Subcutaneous abdominal adipose tissue (tissue), 5 donors: ENCODE data around the gene C1QTNF8.

Experiments used
- H3K27ac ChIP-seq: one replicate; pipeline ENCODE4 v1.7.0; 2013; ENCODE audit warnings: low read depth, mild to moderate bottlenecking, inconsistent platforms, low read length, moderate library complexity
- H3K27me3 ChIP-seq, 5 donors: one replicate each; pipeline ENCODE4 v1.7.0; 2013; ENCODE audit warnings: low read length in 5 of 5, inconsistent platforms in 1 of 5; ENCODE audit not compliant: control insufficient read depth in 5 of 5, insufficient read depth in 4 of 5
- H3K36me3 ChIP-seq, 5 donors: one replicate each; pipeline ENCODE4 v1.7.0; 2013; ENCODE audit warnings: low read length in 5 of 5; ENCODE audit not compliant: control insufficient read depth in 5 of 5, insufficient read depth in 5 of 5
- H3K4me1 ChIP-seq, 5 donors: one replicate each; pipeline ENCODE4 v1.7.0; 2013; ENCODE audit warnings: low read length in 5 of 5, mild to moderate bottlenecking in 3 of 5, moderate library complexity in 1 of 5; ENCODE audit not compliant: control insufficient read depth in 5 of 5, insufficient read depth in 5 of 5
- H3K4me3 ChIP-seq, 5 donors: one replicate each; pipeline ENCODE4 v1.7.0; 2013; ENCODE audit warnings: low read length in 5 of 5, low read depth in 1 of 5
- H3K9ac ChIP-seq, 5 donors: one replicate each; pipeline ENCODE4 v1.7.0; 2013; ENCODE audit warnings: low read length in 5 of 5, mild to moderate bottlenecking in 4 of 5, moderate library complexity in 3 of 5
- H3K9me3 ChIP-seq, 5 donors: one replicate each; pipeline ENCODE4 v1.7.0; 2013; ENCODE audit warnings: low read length in 5 of 5; ENCODE audit not compliant: control insufficient read depth in 5 of 5
- donor health status: healthy.
- donor health status: healthy.
- donor health status: healthy.
- donor health status: healthy.
- donor health status: healthy.

C1QTNF8 gene

DNA sequence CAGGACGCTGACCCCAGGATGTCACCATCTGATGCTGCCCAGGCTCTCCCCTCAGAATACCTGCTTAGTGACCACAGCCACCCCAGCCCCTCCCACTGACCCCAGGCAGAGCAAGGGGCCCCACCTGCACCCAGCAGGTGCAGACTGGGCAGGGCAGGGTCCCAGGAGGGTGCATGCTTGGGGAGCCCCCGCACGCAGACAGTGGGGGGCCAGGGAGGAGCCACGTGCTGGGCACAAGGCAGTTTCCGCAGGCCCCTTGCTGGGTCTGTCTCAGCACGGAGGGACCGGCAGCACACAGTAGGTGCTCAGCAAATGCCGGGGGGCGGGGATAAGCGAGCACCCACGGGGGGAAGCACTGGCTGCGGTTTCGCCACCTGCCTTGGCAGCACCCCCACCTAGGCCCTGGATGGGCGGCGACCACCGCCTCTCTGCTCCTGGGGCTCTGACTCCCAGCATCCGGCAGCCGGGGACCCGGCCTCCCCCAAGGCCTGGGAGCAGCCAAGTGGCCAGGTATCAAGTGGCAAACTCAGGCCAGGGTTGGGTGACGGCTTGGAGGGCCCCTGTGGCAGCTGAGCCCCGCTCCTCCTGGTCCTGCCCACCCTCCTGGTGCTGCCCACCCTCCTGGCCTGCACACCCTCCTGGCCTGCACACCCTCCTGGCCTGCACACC is 42.2 kb downstream of the C1QTNF8 start:
- no peak overlapping the region for H3K4me3 ChIP-seq
- peaks cover 0 to 12% (median 3%) of the 10 kb centered on the region in 5 donors for H3K9me3 ChIP-seq
- peaks cover 3 to 25% (median 15%) of the 10 kb centered on the region in 5 donors for H3K27me3 ChIP-seq
- no peak overlapping the region for H3K9ac ChIP-seq
- no peak overlapping the region for H3K27ac ChIP-seq
- peaks cover 0 to under 1% (median 0%) of the 10 kb centered on the region in 5 donors for H3K4me1 ChIP-seq
- H3K36me3 ChIP-seq = no peaks in the 10 kb centered on the region

DNA sequence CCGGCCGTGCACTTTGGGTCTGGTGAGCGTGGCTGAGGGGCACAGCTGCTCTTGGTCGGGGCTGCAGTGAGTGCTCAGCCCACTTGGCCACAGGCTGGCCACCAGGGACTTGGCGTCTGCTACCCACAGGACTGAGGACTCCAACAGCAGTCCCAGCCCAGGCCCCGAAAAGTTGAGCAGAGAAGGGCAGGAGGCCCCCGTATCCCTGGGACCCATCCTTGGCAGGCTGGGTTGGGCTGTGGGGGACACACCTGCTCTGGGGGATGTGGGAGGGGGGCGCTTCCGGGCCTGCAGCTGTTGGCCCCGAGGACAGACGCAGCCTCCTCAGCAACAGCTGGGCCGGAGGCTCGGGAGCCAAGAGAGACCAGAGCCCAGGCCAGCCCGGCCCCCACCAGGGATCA is 42.9 kb downstream of the C1QTNF8 start:
- Histone ChIP-seq H3K9me3 (peaks cover 0 to 12% (median 3%) of the 10 kb centered on the region in 5 donors), H3K27me3 (peaks cover 3 to 27% (median 16%) of the 10 kb centered on the region in 5 donors), H3K27ac (no peak overlapping the region), H3K36me3 (no peaks in the 10 kb centered on the region), H3K4me3 (no peak overlapping the region), H3K9ac (no peak overlapping the region), H3K4me1 (peaks cover 0 to 8% (median 3%) of the 10 kb centered on the region in 5 donors)

GRCh38 chr16:1052721-1053120 is 43.3 kb downstream of the C1QTNF8 start:
- Histone ChIP-seq H3K27me3 (peaks cover 4 to 31% (median 18%) of the 10 kb centered on the region in 5 donors), H3K4me1 (peaks cover 0 to 12% (median 6%) of the 10 kb centered on the region in 5 donors), H3K9ac (no peak overlapping the region), H3K9me3 (peaks cover 0 to 12% (median 3%) of the 10 kb centered on the region in 5 donors), H3K36me3 (no peaks in the 10 kb centered on the region), H3K27ac (no peak overlapping the region), H3K4me3 (no peak overlapping the region)

GRCh38 chr16:1051446-1051845 is 44.6 kb downstream of the C1QTNF8 start:
- Histone ChIP-seq H3K36me3 (no peaks in the 10 kb centered on the region), H3K9me3 (peaks cover 0 to 6% (median 3%) of the 10 kb centered on the region in 5 donors), H3K4me1 (peaks cover 0 to 13% (median 6%) of the 10 kb centered on the region in 5 donors), H3K27me3 (peaks cover 4 to 40% (median 15%) of the 10 kb centered on the region in 5 donors), H3K9ac (no peak overlapping the region), H3K27ac (no peak overlapping the region), H3K4me3 (no peak overlapping the region)

DNA sequence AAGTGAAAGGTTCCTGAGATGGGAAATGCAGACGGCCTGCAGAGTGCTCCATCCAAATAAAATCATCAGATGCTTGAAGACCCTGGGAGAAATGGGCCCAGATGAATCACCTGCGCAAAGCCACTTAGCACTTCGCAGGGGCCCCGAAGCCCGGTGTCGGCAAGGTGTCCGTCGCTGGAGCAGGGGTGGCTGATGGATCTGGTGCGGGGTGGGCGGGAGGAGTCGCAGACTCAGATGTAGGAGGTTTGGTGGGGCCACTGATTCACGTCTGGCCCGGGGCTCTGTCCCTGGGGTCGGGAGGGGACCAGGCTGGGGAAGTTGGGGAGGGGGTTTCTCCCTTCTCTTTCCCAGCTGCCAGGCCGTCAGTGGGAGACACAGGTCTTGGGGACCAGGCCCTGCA is 45.1 kb downstream of the C1QTNF8 start:
- no peaks in the 10 kb centered on the region for H3K36me3 ChIP-seq
- H3K4me3 ChIP-seq = no peak overlapping the region
- peaks cover 0 to 1% (median 0%) of the 10 kb centered on the region in 5 donors for H3K9me3 ChIP-seq
- H3K27ac ChIP-seq = no peak overlapping the region
- H3K4me1 ChIP-seq = peaks cover 0 to 13% (median 6%) of the 10 kb centered on the region in 5 donors
- no peak overlapping the region for H3K9ac ChIP-seq
- peaks cover 4 to 42% (median 18%) of the 10 kb centered on the region in 5 donors for H3K27me3 ChIP-seq

DNA sequence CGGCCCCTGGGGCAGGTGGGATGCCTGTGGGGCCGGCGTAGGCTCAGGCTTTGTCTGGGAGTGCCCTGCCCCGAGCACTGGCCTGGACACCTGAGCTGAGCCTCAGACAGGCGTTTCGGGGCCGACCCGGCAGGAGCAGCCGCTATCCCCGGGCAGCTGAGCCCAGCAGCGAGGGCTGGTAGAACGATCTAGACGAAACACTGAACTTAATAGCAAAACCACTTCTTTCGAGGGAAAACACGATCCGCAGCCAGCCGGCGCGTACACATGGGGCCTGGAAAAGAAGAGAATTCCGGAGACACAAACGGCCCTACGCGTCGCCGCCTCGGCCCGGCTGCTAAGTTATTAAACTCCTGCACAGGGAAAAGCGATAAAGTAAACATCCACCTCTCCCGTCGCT is 45.5 kb downstream of the C1QTNF8 start:
- no peaks in the 10 kb centered on the region for H3K9me3 ChIP-seq
- no peak overlapping the region for H3K27ac ChIP-seq
- no peak overlapping the region for H3K9ac ChIP-seq
- H3K4me1 ChIP-seq = peaks cover 0 to 15% (median 6%) of the 10 kb centered on the region in 5 donors
- H3K27me3 ChIP-seq = peaks cover 5 to 42% (median 19%) of the 10 kb centered on the region in 5 donors
- H3K4me3 ChIP-seq = no peak overlapping the region
- no peaks in the 10 kb centered on the region for H3K36me3 ChIP-seq

DNA sequence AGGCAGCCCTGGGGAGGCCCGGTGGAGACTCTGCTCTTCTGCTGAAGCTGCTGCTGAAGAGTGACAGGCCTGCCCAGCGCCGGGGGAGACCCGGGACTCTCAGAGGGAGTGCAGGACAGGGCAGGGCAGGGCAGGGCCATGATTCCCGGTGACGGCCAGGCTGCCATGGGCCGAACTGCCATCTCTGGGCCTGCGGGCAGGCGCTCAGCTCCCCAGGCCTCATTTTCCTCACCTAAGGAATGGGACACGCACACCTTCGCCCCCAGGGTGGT is 46.1 kb downstream of the C1QTNF8 start:
- peaks cover 11 to 43% (median 25%) of the 10 kb centered on the region in 5 donors for H3K27me3 ChIP-seq
- H3K4me3 ChIP-seq = no peak overlapping the region
- H3K36me3 ChIP-seq = no peaks in the 10 kb centered on the region
- H3K9me3 ChIP-seq = no peaks in the 10 kb centered on the region
- no peak overlapping the region for H3K27ac ChIP-seq
- H3K9ac ChIP-seq = no peak overlapping the region
- H3K4me1 ChIP-seq = peaks cover 0 to 21% (median 6%) of the 10 kb centered on the region in 5 donors

DNA sequence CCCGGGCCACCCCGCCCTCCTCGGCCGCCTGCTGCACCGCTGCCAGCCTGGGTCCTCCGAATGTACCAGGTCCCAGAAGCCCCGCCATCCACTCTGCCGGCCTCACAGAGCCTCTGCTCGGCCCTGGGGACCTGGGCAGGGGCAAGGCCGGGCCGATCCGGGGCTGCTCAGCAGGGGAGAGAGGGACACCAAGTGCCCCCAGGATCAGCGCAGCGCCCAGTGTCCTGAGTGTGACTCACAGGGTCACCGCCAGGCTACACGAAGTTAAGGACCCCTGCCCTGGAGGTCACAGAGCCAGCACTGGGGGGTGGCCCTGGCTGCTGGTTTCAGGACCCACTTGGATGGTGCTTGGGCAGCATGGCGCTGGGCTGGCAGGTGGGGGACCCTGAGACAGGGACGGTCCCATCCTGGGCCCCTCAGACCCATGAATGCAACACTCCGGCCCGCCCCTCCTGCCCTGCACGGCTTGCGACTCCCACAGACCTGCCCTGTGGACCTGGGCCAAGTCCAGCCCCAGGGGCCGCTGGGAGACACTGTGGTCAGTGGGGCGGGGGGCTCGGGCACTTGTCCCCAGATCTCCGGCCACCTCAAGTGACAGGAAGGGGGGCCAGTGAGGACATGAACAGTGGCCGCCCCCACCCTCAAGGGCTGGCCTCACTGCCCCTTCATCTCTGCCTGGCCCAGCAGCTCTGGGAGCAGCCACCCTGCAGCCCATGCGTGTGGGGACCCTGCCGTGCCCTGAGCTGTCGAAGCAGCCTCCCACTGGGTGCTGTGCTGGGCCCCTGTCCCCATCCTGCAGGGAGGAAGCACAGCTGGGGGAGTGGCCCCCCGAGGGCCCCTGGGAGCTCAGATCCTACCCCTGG is 46.7 kb downstream of the C1QTNF8 start:
- Histone ChIP-seq H3K36me3 (no peaks in the 10 kb centered on the region), H3K27ac (no peak overlapping the region), H3K9me3 (no peaks in the 10 kb centered on the region), H3K4me3 (no peak overlapping the region), H3K4me1 (peaks cover 0 to 23% (median 6%) of the 10 kb centered on the region in 5 donors), H3K27me3 (peaks cover 17 to 45% (median 30%) of the 10 kb centered on the region in 5 donors), H3K9ac (no peak overlapping the region)

DNA sequence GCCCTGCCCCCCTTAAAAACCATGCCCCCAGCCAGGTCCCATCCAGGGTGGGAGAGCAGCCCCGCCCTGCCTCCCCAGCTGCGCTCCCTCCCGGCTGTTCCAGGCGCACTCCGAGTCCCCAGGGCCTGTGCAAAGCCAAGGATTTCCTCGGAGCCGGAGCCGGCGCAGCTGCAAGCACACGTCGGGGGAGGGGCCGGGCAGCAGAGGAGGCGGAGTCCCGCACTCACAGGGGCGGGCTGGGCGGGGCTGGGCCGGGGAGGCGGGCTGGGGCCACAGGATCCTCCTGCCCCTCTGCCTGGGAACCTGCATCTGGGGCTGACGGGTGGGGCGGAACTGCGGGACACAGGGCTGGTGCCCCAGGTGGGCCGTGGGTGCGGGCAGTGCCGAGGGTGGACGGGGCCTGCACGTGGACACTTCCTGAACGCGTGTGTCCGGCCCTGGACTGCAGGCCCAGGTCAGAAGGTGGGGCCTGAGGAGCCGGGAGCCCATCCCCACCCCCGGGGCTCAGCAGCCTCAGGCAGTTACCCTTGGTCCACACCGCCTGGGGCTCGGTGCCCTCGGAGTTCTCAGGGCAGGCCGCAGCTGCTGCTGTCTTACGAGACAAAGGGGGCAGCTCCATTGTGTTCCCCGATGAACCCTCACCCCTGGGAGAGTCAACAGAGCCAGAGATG is 47.5 kb downstream of the C1QTNF8 start:
- no peaks in the 10 kb centered on the region for H3K9me3 ChIP-seq
- peaks cover 0 to 23% (median 6%) of the 10 kb centered on the region in 5 donors for H3K4me1 ChIP-seq
- H3K4me3 ChIP-seq = no peak overlapping the region
- H3K9ac ChIP-seq = no peak overlapping the region
- H3K27me3 ChIP-seq = peaks cover 21 to 46% (median 32%) of the 10 kb centered on the region in 5 donors
- no peak overlapping the region for H3K27ac ChIP-seq
- H3K36me3 ChIP-seq = no peaks in the 10 kb centered on the region
